GM21515 (cell line): ENCODE data around the gene CWC27.

Experiments
- ATAC-seq: cut with Tn5 transposase; IDR thresholded peaks from one replicate; pipeline ENCODE4 v1.9.1; 2021; ENCODE audit not compliant: unreplicated experiment

Gene CWC27

DNA sequence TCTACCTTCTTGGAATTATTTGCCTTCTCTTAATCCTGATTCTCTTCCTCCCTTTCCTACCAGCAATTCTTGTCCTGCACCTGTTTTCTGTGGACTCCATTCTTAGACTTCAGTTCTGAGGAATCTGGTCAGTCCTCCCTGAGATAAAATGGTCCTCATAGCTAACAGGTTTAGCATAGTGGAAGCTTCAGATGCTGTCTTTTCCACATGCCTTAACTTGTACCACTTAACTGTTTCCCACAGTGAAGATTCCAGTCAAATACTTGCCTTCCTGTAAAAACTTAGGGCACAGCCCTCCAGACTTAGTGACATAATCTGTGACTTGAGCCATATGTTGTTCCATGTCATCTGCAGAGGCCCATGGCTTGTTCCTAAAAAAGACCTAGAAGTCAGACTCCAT is 261.3 kb downstream of the CWC27 start:
- no peak for ATAC-seq

DNA sequence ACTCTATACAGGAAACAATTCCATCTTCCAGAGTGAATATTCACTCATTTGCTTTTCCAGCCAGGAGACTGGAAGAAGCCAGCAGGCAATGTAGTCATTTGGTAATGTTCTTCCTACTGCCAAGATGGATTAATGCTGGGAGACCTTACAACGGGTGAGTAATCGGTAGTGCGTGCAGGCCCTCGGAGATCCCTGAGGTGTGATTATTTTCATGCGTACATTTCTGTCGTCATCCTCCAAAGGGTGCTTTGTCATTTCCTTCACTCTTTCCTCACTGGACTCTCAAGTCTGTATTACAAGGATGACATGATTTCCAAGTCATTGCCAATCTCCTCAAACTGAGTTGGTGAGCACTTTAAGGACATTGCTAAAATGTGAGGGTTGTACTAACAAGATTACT is 263.5 kb downstream of the CWC27 start:
- ATAC-seq = no peak

DNA sequence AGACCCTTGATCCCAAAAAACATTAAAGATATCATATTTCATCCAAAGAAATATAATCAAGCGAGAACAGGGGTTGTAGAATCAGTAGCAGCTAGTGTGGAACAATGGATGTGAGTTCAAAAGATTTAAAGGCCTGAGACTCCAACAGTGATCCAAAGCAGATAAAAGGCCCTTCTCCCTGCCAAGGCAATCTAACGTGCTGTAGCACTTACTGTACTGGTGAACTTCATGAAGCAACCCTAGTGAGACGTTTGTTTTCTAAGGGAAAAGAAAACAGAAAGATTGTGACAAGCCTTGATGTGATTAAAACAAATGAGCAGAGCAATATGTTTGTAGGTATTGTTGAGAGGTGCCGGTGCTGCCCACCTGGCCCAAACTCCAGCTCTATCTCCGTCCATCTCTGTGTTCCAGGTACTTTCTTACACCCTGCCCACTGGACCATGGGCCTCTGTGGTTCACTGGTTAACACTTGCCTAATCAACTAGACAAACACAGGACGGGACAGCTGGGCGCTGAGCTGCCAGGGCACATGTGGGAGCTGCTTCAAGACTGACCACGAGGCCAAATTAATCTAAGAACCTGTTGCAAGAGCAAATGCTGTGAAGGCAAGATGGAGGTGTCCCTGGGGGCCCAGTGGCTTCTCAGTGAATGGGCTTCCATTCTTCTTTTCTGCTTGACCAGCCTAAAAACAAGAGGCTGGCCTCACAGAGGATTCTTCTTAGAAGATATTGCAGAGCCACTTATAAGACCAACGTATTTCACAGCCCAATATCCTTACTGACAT is 265.5 kb downstream of the CWC27 start:
- no peak for ATAC-seq

DNA sequence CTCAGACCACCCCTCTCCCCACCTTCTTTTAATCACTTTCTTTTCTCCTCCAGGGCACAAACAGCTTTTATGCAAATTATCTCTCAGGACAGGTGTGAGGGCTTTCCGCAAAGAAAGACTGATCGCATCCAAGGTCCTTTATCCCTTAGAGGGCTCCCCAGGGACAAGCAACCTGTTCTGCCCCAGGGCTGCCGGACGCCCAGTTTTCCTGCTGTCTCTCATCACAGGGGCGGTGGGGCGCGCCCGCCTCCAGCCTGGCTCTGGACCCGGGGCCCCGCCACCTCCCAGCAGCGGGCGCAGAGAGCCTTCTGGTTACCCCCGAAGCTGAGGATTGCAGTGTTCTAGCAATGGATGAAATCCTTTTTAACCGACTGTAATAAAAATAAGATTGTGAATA is 266.1 kb downstream of the CWC27 start:
- ATAC-seq = peak; percentile 17

DNA sequence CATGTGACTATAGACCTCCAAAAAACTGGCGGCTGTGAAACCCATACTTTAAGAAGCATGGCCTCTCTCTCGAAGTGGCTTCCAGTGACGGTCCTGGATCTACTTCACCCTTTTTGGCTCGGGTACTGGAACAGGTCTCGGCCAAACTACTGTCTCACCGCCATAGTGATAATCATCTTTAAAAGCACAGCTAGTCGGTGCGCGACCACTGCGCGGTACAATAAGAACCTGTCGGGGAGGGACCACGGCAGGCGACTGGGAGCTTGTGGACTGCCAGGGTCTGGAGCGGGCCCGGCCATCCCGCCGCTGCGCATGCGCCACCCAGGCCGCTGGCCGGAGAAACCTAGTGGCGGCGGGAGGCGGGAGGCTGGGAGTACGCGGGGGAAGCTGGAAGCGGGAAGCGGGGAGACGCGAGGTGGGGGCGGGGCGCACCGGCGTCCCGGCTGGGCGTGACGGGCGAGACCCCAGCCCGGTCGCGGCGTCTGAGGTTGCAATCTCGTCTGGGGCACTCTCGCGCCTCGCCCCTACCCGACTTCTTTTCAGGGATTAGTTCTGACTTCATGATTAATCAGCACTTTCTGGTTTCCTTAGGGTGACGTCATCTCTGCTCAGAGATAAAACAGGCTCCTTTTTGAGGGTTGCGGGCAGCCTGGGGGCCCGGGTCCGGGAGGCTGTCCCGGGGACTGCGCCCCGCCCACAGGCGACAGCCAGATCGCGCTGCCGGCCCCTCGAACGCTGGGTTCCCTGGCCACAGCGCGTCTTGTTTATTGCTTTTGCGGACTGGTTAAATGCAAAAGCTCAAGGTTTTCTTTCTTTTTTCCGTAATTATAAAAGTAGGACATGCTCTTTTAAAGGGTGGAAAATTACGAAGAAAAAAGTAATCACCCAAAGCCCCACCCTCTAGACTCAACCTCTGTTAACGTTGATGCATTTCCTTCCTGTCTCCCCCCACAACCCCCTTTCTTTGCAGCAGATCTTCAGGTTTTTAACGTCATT is 266.8 kb downstream of the CWC27 start:
- peak; percentile 85 for ATAC-seq

DNA sequence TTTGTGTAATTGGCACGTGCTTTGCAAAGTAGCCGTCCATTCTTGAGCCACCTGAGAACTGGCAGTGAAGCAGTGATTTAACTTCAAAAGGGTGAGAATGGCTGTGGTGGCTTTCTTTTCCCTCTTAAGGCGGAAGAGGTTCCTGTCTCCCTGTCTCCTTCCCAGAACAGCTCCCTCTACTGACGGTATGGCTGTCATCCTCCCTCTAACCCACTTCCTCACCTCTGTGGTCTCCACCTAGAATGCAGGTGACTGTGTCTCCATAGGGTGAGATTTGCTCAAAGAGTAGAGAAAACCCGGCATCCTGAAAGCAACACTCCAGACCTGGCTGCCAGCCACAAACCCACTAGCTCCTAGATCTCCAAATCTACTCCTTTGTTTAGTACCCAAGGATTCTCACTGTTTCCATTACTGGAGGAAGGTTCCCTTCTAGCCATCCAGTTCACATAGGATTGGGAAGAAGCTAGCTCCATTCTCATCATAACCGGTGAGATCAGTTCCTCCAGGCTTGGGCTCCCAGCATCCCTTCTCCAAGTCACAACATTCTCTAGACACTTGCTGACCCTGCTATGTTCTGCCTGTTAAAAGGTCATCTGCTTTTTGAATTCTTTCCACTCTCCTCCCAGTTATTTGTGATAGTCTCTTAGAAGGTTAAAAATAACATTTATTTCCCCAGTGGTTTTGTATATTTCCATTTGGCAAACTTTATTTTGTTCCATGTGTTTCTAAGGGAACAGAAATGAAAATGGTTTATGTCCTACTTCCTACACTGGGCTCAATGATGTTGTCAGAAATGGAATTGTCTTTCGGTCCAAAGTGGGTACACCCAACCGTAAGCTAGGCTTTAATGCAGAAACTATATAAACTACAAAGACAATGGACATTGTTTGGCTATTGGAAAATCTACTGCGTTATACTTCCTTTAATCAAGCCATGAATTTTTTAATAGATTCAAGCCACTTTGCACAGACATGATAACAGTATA is 269.4 kb downstream of the CWC27 start:
- no peak for ATAC-seq

DNA sequence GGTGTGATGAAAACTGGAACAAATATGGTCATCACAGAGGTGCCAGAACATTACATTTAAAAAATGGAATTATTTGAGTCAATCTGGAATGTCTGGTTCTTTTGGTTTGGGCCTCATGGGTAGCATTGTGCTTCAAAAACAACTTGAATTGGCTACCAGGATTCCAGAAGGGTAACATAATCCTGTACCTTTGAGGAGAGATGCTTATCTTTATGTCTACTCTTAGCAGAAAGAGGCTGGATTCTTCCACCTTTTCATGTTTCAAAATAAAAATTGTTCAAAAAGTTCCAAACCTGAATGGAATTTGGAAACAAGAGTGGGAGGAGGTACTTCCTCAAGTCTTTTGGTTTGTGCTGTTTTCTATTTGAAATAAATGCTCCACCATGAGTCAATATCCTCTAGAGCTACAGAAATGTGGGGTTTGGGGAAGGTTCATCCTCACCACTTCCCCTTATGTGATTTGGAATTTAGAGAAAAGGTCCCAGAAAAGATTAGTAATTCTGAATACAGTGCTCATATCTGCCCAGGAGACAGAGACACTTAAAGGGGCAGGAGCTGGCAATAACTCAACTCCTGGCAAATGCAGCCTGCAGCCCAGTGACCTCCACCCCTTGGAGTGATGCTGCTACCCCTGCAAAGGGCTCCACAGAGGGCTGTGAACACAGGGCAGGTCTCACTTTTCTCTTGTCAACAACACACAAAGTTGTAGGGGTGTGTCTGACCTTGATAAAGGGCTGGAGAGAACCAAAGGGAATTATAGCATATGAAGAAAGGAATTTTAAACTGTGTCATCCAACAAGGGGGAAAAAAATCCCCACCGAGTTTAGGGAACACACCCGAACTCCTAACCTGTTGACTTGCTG is 272.8 kb downstream of the CWC27 start:
- no peak for ATAC-seq

DNA sequence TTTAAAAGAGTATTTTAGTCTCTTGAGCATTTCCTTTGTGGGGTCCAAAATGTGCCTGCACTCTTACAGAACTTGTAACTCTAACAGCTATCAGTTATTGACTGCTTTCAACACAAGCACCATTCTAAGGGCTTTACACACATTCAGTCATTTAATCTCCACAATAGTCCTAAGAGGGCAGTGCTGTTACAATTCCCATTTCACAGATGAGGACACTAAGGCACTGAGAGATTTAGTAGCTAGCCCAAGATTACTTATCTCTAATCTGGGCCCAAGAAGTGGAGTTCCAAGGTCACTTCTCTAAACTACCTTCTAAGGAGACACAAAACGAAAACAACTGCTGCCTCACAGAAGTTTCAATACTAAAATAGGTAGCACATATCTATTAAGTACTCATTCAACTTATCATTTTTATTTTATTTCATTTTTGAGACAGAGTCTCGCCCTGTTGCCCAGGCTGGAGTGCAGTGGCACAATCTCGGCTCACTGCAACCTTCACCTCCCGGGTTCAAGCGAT is 275.2 kb downstream of the CWC27 start:
- ATAC-seq = peak; percentile 49

DNA sequence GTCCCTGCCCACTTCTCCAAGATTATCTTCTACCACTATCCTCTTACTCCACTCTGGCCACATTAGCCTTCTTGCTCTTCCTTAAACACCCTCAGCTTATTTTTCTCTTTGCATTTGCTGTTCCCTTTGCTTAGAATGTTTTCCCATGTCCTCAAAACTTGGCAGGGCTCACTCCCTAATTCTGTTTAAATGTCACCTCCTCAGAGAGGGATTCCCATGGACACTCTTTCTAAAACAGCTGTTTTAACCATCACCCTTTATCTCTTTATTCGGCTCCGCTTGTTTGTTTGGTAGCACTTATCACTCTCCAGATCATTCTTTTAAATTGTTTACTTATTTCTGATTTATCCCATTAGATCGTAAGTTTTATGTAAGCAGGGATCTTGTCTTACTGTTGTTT is 278.5 kb downstream of the CWC27 start:
- ATAC-seq = no peak

DNA sequence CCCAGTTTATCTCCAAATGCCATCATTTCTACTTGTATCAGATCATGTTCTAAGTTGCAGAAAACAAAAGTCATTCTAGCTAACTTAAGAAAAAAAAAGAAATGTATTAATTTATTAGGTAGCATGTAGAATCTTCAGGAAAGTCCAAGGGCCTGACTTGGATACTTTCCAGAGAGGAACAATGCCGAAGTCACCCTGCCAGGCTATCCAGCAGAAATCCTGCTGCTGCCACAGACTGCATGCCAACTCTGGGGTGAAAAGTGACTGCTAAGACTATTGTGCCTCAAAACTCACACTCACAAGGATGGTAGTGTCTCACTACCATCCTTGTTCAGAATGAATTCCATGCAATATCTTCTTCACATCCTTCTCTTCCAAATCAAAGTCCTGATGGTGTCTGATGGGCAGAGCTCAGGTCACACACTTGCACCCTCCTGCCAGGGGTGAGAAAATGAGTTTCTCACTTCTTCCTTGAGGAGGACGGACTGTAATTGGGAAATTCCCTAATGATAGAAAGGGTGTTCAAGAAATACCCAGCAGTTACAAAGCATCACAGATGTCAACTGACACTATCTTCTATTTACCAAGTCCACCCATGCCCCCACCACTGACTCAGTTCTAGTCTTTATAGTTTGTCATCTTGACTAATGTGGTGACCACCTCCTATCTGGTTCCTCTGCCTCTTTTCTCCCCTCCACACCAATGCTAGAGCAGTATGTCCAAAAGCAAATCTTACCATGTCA is 279.4 kb downstream of the CWC27 start:
- peak; percentile 31 for ATAC-seq

DNA sequence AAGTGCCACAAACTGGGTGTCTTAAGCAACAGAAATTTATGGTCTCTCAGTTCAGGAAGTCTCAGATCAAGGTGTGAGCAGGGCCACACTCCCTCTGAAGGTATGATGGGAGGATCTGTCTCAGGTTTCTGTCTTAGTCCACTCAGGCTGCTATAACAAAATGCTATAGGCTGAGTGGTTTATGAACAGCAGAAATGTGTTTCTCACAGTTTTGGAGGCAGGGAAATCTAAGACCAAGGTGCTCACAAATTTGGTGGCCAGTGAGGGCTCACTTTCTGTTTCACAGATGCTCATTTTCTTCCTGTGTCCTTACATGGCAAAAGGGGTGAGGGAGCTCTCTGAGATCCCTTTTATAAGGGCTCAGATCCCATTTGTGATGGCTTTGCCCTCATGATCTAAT is 281.4 kb downstream of the CWC27 start:
- no peak for ATAC-seq

DNA sequence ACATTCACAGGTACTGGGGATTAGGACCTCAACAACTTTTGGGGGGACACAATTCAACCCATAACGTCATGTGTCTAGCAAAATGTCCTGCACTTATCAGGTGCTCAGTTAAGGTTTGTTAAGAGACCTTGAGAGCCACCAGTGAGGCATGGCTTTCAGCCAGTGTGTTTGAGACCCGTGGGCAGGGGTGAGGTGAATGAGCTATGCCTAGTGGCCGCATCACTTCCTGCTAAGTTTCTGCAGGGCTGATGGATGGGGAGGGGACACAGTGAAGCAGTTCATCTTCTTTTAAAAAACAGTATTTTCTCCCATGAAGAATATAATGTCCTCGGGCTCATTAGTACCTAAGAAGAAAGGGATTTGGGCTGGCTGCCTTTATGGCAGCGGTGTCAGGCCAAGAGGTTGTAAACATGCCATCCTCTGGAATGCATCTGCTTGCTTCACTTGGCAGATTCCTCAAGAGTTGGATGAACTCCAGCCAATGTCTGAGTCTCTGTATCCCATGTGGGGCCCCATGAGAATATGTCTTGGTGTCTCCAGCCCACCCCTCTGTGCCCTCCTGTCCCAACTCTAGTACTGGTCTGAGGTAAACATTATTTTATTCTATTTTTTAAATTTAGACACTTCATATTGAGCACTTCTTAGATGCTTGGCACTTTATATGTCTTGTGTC is 282.2 kb downstream of the CWC27 start:
- ATAC-seq = no peak

DNA sequence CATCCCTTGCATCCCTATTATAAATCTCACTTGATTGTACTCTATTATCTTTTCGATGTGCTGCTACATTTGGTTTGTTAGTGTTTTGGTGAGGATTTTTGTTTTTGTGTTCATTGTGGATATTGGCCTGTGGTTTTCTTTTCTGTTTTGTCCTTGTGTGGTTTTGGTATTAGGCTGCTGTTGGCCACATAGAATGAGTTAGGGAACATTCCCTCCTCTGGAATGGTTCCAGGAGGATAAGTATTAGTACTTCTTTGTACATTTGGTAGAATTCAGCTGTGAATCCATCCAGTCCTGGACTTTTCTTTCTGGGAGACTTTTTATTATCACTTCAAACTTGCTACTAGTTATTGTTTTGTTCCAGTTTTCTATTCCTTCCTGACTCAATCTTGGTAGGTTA is 287.2 kb downstream of the CWC27 start:
- no peak for ATAC-seq

DNA sequence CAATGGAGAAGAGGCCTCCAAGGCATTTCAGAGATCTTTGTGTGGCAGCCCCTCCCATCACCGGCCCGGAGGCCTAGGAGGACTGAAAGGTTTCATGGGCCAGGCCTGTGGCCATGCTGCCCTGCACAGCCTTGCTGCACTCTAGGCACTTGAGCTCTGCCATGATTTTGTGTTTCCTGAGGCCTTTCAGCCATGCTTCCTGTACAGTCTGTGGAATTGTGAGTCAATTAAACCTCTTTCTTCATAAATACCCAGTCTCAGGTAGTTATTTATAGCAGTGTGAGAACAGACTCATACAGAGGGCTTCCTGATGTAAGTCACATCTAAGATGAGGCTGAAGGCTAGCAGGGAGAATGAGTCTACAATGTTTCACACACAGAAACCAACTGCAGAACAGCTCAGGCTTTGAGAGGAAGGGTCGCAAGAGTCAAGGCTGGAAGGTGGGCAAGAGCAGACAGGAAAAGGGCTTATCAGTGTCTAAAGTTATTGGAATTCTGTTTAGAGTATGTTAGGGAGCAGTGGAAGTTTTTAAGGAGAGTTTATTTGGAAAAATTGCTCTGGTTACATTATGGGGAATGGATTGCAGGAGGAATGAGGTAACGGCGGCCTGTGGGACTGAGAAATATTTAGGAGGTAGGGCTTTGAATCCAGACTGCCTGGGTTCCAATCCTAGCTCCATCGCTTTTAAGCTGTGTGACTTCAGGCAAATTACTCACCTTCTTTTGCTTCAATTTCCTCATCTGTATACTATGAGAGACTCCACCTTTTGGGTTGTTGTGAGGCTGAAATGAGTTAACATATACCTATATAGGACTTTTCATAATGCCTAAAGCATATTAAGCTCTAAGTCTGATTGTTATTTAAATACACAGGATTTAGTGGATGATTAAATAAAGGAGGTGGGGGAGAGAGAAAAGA is 291.2 kb downstream of the CWC27 start:
- no peak for ATAC-seq

DNA sequence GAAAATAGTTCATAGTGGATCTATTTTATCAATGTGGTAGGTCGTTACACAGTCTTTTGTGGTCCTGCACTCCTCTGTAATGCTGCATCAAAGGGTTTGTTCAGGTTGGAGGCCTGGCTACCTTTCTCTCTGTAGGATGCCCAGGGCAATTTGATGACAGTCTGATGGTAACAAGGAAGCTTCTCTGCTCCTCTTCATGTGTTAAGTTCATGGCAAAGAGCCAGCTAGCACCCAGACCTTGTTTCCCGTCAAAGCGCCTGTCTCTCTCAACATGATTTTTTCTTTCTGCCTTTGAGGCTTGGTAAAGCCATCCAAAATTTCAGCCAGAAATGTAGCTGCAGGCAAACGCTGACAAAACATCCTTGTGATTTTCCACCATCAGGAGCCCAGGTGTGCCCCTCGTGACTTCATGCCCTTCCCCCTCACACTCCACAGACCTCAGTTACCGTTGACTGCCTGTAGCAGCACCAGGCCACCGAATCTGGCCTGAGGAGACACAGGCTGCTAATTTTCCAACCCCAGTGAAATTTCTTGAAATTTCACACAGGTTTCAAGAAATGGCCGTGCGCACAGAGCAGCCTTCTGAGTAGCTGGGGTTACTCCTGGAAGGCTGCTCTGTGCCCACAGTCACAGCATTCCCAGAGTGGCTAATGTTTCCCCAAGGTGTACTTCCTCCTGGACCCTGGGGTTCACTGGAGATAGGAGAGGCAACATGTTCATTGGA is 292.7 kb downstream of the CWC27 start:
- ATAC-seq = peak; percentile 48

DNA sequence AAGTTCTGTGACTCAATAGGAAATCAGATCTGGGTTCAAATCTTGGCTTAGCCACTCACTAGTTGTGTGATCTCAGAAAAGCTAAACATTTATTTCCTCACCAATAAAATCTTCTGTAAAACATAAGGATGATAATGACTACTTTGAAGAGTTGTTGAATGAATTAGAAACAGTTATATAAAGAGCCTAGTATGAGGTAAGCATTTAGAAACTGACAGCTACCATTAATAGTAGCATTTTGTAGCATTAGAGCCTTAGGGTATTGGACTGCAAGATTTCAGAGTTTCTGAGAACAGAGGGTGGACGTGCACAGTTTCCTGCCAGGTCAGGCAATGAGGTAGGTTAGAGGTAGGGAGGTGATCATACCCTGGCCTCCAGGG is 293.2 kb downstream of the CWC27 start:
- ATAC-seq = no peak
